H1 (cell line): ENCODE results near the gene LRRC43. TPM values are rescaled to one million over a fixed set of nuclear protein-coding genes. Genes with fewer than 3 reads are reported as not detected.

ENCODE experiments used
- CREB1 ChIP-seq: IDR thresholded peaks from 2 replicates; pipeline ENCODE4 v1.6.1; 2012; ENCODE audit warnings: inconsistent platforms
- HDAC2 ChIP-seq, 2 experiments: fragments of 300-600 bp in 1 of 2; sonication (generic) in 1 of 2; IDR thresholded peaks; 2 replicates each; pipeline ENCODE4 v1.6.1; 2011 to 2012; ENCODE audit warnings: low read depth in 2 of 2, low read length in 2 of 2, mild to moderate bottlenecking in 2 of 2, moderate library complexity in 2 of 2, borderline replicate concordance in 1 of 2, inconsistent platforms in 1 of 2
- KDM1A ChIP-seq: fragments of 200-600, 300-600 bp; sonication (generic); IDR thresholded peaks from 2 replicates; pipeline ENCODE4 v1.7.1; 2016; ENCODE audit warnings: mild to moderate bottlenecking, low read length, borderline replicate concordance
- POU5F1 ChIP-seq: IDR thresholded peaks from 2 replicates; pipeline ENCODE4 v1.6.1; 2011; ENCODE audit warnings: low read depth, mild to moderate bottlenecking, low read length, moderate library complexity
- RFX5 ChIP-seq: IDR thresholded peaks from 2 replicates; pipeline ENCODE4 v1.6.1; 2011; ENCODE audit warnings: low read depth, low read length, improper control_type of control experiment, borderline replicate concordance
- RNF2 ChIP-seq: fragments of 200-900, 300-1000 bp; sonication (generic); IDR thresholded peaks from 2 replicates; pipeline ENCODE4 v1.7.1; 2016; ENCODE audit warnings: borderline replicate concordance, low read depth, mild to moderate bottlenecking, antibody characterized with exemption, low read length; ENCODE audit not compliant: poor library complexity, severe bottlenecking; ENCODE audit errors: missing control alignments
- TAF7 ChIP-seq: optimal IDR thresholded peaks from 2 replicates; pipeline ENCODE3; 2011; ENCODE audit warnings: low read depth, mild to moderate bottlenecking, inconsistent platforms, low read length, moderate library complexity, borderline replicate concordance
- YY1 ChIP-seq: IDR thresholded peaks from 2 replicates; pipeline ENCODE4 v1.6.1; 2011; ENCODE audit warnings: low read depth, mild to moderate bottlenecking, low read length
- polyA plus RNA-seq, 7 experiments: library from polyadenylated mRNA; depleted of rRNA in 3 of 7; stranded (reverse) in 5 of 7; unstranded in 2 of 7; fragments of >200 nt in 5 of 7; fragments of 200-250 nt in 2 of 7; gene quantifications; 1 replicate in 5 of 7; 2 replicates in 1 of 7; 4 replicates in 1 of 7; pipeline versions ENCODE4 v1.2.1 to v1.2.3, GENCODE V29; 2011 to 2013; ENCODE audit warnings: missing spikeins in 2 of 7, mixed read lengths in 2 of 7
- total RNA-seq: library from RNA; stranded (reverse); fragmentation: NEBNext Ultra II Directional; extraction: Animal tissue kit (Norgen Biotek cat#: 25700); gene quantifications from 2 replicates; pipeline ENCODE4 v1.2.1, GENCODE V29; 2021

LRRC43 gene
- total and polyA plus RNA-seq, 2 of the 8 experiments (the other 6 are each of a cell fraction or from before 2014, with no cell fraction given) = 0.35 to 0.44 TPM

- TF ChIP-seq POU5F1 (no peak), KDM1A (no peak), TAF7 (no peak), RFX5 (no peak), CREB1 (no peak), HDAC2 (IDR thresholded peaks at IDR 0.05; ENCODE audit: borderline replicate concordance in 1 of 2, low read depth in 2 of 2, low read length in 2 of 2) (no peak), RNF2 (no peak), YY1 (no peak)
Measured at GRCh38 chr12:122142857-122143256, 40.1 kb upstream of the LRRC43 start (continued).
